GM10266 (cell line): ENCODE data around the gene GPS2.

Experiments
- DNase-seq: peaks from one replicate; pipeline ENCODE4 v3.0.0; 2012; ENCODE audit errors: extremely low spot score
- TF ChIP-seq, protein P1 (sequence below): IDR thresholded peaks from 2 replicates; pipeline ENCODE4 v1.5.1; 2012; ENCODE audit warnings: mild to moderate bottlenecking, low read depth; ENCODE audit not compliant: control insufficient read depth, insufficient read depth; ENCODE audit errors: missing control alignments

GPS2 gene

DNA sequence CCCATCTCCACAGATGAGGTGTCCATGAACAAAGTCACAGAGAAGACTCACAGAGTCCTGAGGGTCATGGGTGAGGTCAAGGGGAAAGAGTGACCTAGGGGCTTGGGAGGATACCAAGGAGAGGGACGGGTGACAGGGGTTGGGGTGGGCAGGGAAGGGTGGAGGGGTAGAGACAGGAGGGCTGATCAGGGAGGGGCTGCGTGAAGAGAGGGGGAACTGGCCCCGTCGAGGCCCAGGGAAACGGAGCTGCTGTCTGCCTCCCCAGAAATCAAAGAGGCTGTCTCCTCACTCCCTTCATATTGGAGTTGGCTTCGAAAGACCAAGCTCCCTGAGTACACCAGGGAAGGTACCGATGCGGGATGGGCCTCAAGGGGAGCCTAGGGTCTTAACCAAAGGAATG is 40.4 kb upstream of the GPS2 start:
- TF ChIP-seq, protein P1, sequence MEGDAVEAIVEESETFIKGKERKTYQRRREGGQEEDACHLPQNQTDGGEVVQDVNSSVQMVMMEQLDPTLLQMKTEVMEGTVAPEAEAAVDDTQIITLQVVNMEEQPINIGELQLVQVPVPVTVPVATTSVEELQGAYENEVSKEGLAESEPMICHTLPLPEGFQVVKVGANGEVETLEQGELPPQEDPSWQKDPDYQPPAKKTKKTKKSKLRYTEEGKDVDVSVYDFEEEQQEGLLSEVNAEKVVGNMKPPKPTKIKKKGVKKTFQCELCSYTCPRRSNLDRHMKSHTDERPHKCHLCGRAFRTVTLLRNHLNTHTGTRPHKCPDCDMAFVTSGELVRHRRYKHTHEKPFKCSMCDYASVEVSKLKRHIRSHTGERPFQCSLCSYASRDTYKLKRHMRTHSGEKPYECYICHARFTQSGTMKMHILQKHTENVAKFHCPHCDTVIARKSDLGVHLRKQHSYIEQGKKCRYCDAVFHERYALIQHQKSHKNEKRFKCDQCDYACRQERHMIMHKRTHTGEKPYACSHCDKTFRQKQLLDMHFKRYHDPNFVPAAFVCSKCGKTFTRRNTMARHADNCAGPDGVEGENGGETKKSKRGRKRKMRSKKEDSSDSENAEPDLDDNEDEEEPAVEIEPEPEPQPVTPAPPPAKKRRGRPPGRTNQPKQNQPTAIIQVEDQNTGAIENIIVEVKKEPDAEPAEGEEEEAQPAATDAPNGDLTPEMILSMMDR, result no peak
- no peak for DNase-seq

DNA sequence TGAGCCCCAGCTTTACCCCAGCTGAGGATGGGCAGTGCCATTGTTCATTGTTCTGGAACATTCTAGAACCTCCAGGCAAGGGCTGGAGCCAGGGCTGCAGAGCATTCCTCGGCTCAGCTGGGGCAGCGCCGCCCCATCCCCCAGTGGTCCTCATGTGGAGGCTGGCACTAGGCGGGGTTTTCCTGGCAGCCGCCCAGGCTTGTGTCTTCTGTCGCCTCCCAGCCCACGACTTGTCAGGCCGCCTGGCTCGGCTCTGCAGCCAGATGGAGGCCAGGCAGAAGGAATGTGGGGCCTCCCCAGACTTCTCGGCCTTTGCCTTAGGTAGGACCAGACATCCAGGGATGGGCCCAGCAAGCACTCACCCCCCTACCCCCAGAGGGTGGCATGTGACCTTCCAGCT is 39.9 kb upstream of the GPS2 start, which contains the start of gene TMEM95:
Gene TMEM95, plus strand, starts transcription at position 104 of the 400 bp plus-strand sequence. Its CDS starts 49 bp downstream, at position 153.
- TF ChIP-seq, protein P1, result no peak
- no peak for DNase-seq

DNA sequence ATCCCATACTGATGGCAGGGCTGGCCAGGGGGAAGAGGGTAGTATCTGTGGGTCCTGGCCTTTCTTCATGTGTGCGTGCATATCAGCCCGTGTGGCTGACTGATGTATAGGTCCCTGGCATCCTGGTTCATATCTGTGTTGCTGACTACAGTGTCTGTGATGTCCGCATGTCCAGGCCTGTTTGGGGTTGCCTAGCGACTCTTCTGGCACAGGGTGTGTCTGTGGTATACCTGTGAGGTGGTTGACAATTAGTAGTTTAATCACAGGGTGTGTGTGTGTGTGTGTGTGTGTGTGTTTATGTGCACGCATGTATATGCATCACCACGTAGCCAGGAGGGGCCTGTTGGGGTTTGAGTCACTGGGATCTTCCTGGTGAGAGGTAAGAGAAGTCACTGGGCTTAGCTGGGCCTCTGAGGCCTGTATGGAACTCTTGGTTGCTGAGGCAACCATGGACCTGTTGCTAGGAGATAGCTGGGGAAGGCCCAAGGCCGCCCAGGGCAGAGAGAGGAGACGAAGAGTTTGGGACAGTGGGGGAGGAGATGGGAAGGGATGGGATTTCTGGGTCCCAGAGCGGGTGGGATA is 39.2 kb upstream of the GPS2 start:
- DNase-seq, result peak; percentile 59
- TF ChIP-seq, protein P1, result no peak

DNA sequence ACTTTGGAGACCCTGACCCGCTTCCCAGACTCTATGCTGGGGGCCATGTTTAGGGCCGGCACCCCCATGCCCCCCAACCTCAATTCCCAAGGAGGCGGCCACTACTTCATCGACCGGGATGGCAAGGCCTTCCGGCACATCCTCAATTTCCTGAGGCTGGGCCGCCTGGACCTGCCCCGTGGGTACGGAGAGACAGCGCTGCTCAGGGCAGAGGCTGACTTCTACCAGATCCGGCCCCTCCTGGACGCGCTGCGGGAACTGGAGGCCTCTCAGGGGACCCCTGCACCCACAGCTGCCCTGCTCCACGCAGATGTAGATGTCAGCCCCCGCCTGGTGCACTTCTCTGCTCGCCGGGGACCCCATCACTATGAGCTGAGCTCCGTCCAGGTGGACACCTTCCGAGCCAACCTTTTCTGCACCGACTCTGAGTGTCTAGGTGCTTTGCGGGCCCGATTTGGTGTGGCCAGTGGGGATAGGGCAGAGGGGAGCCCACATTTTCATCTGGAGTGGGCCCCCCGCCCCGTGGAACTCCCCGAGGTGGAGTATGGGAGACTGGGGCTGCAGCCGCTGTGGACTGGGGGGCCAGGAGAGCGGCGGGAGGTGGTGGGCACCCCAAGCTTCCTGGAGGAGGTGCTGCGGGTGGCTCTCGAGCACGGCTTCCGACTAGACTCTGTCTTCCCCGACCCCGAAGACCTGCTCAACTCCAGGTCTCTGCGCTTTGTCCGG is 37.9 kb upstream of the GPS2 start:
- TF ChIP-seq, protein P1, result no peak
- DNase-seq, result no peak

DNA sequence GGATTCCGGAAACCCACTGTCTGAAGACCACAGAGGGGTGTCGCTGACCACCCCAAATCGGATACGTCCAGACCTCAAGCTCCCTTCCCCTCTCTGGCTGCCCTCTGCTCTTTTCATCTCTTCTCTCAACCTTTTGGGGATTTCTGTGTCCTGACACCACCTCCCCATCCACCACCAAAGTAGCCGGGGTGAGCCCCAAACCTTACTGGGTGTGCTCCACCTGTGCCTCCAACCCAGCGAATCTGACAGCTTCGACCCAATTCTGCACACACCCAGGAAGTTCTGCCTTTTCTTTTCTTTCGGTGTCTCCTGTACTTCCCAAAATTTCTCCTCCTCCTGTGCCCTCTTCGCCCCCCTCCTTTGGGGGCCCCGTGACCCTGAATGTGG is 37.3 kb upstream of the GPS2 start:
- TF ChIP-seq, protein P1, result peak; percentile 49

DNA sequence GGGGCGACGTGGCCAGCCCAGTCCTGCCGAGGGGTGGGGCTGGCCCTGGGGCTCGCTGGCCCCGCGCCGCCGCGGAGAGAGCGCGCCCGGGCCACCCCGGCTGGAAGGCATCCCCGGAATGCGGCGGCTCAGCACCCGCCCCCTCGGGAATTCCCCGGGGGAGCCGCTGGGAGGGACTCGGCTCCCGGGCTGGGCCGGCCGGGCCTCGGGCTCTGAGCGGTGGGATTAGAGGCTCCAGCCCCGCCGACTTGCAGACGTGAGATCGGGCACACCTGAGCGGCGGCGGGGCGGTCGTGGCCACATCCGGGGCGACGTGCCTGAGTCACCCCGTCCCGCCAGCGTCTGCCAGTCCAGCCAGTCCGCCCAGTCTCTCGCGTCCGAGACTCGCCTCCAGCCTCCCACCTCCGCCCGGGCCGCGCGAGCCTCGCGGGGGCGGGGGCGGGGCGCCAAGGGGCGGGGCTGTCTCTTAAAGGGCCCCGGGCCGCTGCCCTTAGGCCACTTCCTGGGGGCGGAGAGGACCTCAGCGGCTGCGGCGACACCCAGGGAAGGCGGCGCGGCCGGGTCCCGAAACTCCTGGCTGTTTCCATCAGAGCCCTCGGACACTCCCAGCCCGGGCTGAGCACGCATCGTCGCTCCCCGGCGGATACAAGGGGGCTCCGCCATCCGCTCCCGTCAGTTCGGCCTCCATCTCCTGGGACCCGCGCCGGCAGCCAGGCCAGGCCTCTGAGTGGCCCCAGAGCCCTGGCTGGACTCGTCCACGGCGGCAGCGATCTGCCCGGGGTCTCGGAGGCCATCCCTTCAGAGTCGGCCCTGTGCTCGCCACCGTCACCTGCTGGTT is 36.7 kb upstream of the GPS2 start, which contains the start of gene KCTD11:
Gene KCTD11, plus strand, starts transcription at position 498 of the 838 bp plus-strand sequence.
- peak; percentile 96 for DNase-seq
- TF ChIP-seq, protein P1, result no peak

More for the DNA sequence above, 37.3 kb upstream of the GPS2 start:
- no peak for DNase-seq
